Calu3 (cell line): ENCODE results near the gene WRNIP1. TPM values are rescaled to one million over a fixed set of nuclear protein-coding genes. Genes with fewer than 3 reads are reported as not detected.
A peak's percentile ranks its signal among the peaks of the same experiment; 100 is the strongest.

Experiments
- BruUV-seq: library from RNA; stranded (reverse); fragments of 400-500 nt; replicated peaks from 2 replicates; lab custom pipeline; 2021; lab: Mats Ljungman, UMichigan
- CTCF ChIA-PET: fragments of 300-600 bp; sonication (Branson Sonifier 250); formaldehyde crosslinking; loops from one replicate; lab custom pipeline; 2022; ENCODE audit warnings: antibody characterized with exemption; lab: Charles Lee
- DNase-seq: peaks from one replicate; pipeline ENCODE4 v3.0.0; 2022
- H3K27ac Mint-ChIP-seq: one replicate; pipeline ENCODE4 v1.8.0; 2022; ENCODE audit warnings: mixed read lengths; ENCODE audit not compliant: unreplicated experiment
- H3K27me3 Mint-ChIP-seq: one replicate; pipeline ENCODE4 v1.8.0; 2022; ENCODE audit warnings: mixed read lengths; ENCODE audit not compliant: unreplicated experiment
- H3K36me3 Mint-ChIP-seq: one replicate; pipeline ENCODE4 v1.8.0; 2022; ENCODE audit warnings: mild to moderate bottlenecking, moderate library complexity, mixed read lengths; ENCODE audit not compliant: insufficient read depth, unreplicated experiment
- H3K4me1 Mint-ChIP-seq: one replicate; pipeline ENCODE4 v1.8.0; 2022; ENCODE audit warnings: mild to moderate bottlenecking, low read depth, mixed read lengths; ENCODE audit not compliant: unreplicated experiment
- H3K4me3 Mint-ChIP-seq: one replicate; pipeline ENCODE4 v1.8.0; 2022; ENCODE audit warnings: mild to moderate bottlenecking, low read depth, moderate library complexity, mixed read lengths; ENCODE audit not compliant: unreplicated experiment
- H3K9me3 Mint-ChIP-seq: one replicate; pipeline ENCODE4 v1.8.0; 2022; ENCODE audit warnings: low read depth, mixed read lengths; ENCODE audit not compliant: unreplicated experiment
- intact Hi-C: fragments of 100-400 bp; cut with micrococcal nuclease; formaldehyde crosslinking; loops from one replicate; pipeline ENCODE4 v1.10.0; 2022; ENCODE audit not compliant: unreplicated experiment
- total RNA-seq: library from RNA; stranded (reverse); gene quantifications from 2 replicates; pipeline ENCODE4 v1.2.3, GENCODE V29; 2022
- TF ChIP-seq, protein P1 (sequence below): fragments of 200-600 bp; IDR thresholded peaks from one replicate; pipeline ENCODE4 v1.8.0; 2022; ENCODE audit warnings: antibody characterized with exemption; ENCODE audit not compliant: unreplicated experiment

Gene WRNIP1
- total RNA-seq, 1 experiment from 2014 or later = 41.4 TPM

- BruUV-seq = no TSS peak
- no peaks in the 10 kb centered on the region for H3K9me3 Mint-ChIP-seq
- intact Hi-C loops = no loop called here
- H3K27me3 Mint-ChIP-seq = no peaks in the 10 kb centered on the region
- H3K27ac Mint-ChIP-seq = no peak overlapping the region
- TF ChIP-seq, protein P1, sequence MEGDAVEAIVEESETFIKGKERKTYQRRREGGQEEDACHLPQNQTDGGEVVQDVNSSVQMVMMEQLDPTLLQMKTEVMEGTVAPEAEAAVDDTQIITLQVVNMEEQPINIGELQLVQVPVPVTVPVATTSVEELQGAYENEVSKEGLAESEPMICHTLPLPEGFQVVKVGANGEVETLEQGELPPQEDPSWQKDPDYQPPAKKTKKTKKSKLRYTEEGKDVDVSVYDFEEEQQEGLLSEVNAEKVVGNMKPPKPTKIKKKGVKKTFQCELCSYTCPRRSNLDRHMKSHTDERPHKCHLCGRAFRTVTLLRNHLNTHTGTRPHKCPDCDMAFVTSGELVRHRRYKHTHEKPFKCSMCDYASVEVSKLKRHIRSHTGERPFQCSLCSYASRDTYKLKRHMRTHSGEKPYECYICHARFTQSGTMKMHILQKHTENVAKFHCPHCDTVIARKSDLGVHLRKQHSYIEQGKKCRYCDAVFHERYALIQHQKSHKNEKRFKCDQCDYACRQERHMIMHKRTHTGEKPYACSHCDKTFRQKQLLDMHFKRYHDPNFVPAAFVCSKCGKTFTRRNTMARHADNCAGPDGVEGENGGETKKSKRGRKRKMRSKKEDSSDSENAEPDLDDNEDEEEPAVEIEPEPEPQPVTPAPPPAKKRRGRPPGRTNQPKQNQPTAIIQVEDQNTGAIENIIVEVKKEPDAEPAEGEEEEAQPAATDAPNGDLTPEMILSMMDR = no peak
- CTCF ChIA-PET = no interaction called here
- peaks cover 15% of the 10 kb centered on the region for H3K36me3 Mint-ChIP-seq
- H3K4me1 Mint-ChIP-seq = peaks cover 35% of the 10 kb centered on the region
- H3K4me3 Mint-ChIP-seq = no peak overlapping the region
- no peak for DNase-seq
These were observed 61.9 kb downstream of the WRNIP1 start for GRCh38 chr6:2827142-2827541.

- TF ChIP-seq, protein P1 = no peak
- intact Hi-C loops = no loop called here
- H3K27ac Mint-ChIP-seq = no peak overlapping the region
- no peak for DNase-seq
- H3K27me3 Mint-ChIP-seq = no peaks in the 10 kb centered on the region
- CTCF ChIA-PET = interaction anchor here (0.7 kb wide), 1 partner anchor 284 kb away, joined by 3 read pairs; no protein-coding TSS in a partner anchor
- peaks cover 22% of the 10 kb centered on the region for H3K36me3 Mint-ChIP-seq
- H3K9me3 Mint-ChIP-seq = no peaks in the 10 kb centered on the region
- H3K4me1 Mint-ChIP-seq = peaks cover 26% of the 10 kb centered on the region
- BruUV-seq = no TSS peak
- no peak overlapping the region for H3K4me3 Mint-ChIP-seq
These were observed 63.4 kb downstream of the WRNIP1 start for GRCh38 chr6:2828629-2829028.

DNA sequence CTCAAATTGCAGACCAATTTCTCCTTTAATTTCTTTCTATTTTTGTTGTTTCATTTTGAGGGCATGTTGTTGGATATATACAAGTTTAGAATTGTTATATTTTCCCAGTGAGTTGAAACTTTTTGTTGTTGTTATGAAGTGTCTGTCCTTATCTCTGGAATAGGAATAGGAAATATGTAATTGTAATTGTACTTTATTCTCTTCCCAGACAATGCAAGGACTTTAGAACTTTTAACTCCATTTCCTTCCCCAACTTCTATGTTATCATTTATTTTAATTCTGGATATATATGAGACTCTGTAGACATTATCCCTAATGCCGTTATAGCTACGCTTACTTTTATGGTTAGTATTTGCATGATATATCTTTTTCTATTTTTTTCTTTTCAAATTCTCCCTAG is 64.1 kb downstream of the WRNIP1 start:
- no peak for DNase-seq
- intact Hi-C loops = no loop called here
- Mint-ChIP-seq H3K9me3 (no peaks in the 10 kb centered on the region), H3K4me1 (peaks cover 20% of the 10 kb centered on the region), H3K4me3 (no peak overlapping the region), H3K36me3 (peaks cover 28% of the 10 kb centered on the region), H3K27me3 (no peaks in the 10 kb centered on the region), H3K27ac (peak overlapping the region; percentile 32)
- BruUV-seq = no TSS peak
- CTCF ChIA-PET = no interaction called here
- TF ChIP-seq, protein P1 = no peak

DNA sequence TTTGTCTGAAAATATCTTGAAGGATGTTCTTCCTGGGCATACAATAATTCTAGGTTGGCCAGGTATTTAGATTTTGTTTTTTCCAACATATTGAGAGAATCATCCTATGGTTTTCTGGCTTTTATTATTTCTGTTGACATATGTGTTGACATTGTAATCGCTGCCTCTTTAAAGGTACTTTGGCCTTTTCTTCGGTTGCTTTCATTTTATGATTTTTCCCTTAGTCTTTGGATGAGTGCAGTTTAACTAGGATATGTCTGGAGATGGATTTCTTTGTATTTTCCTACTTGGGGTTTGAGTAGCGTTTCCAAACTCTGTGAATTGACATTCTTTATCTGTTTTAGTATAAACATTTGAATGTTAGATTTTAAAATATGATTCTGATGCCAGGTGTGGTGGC is 65.0 kb downstream of the WRNIP1 start:
- no TSS peak for BruUV-seq
- peaks cover 37% of the 10 kb centered on the region for H3K36me3 Mint-ChIP-seq

More for the DNA sequence above, 65.0 kb downstream of the WRNIP1 start:
- H3K27ac Mint-ChIP-seq = no peak overlapping the region
- intact Hi-C loops = no loop called here
- TF ChIP-seq, protein P1 = no peak
- H3K27me3 Mint-ChIP-seq = no peaks in the 10 kb centered on the region
- H3K4me1 Mint-ChIP-seq = peaks cover 19% of the 10 kb centered on the region
- H3K4me3 Mint-ChIP-seq = no peak overlapping the region
- H3K9me3 Mint-ChIP-seq = no peaks in the 10 kb centered on the region
- CTCF ChIA-PET = no interaction called here
- no peak for DNase-seq
